HepG2 (cell line): ENCODE data around the gene RAB40A. TPM values are rescaled to one million over a fixed set of nuclear protein-coding genes. Genes with fewer than 3 reads are reported as not detected.

Experiments used
- HHEX ChIP-seq: IDR thresholded peaks from 2 replicates; pipeline ENCODE4 v1.6.1; 2016; ENCODE audit warnings: control low read depth
- KAT8 ChIP-seq: IDR thresholded peaks from 2 replicates; pipeline ENCODE4 v1.6.1; 2016; ENCODE audit warnings: missing genetic modification reagents, missing compliant biosample characterization
- STAG1 ChIP-seq: sonication (generic); formaldehyde crosslinking; IDR thresholded peaks from 2 replicates; pipeline ENCODE4 v1.4.0; 2020; ENCODE audit warnings: missing genetic modification reagents
- ZKSCAN1 ChIP-seq: fragments of 150-350 bp; IDR thresholded peaks from 2 replicates; pipeline ENCODE4 v1.6.1; 2014; ENCODE audit warnings: low read length
- ZNF749 ChIP-seq: sonication (generic); formaldehyde crosslinking; IDR thresholded peaks from 2 replicates; pipeline ENCODE4 v1.8.0; 2022; ENCODE audit warnings: mild to moderate bottlenecking, missing genetic modification reagents, moderate library complexity, borderline replicate concordance
- ZNF781 ChIP-seq: sonication (generic); formaldehyde crosslinking; IDR thresholded peaks from 2 replicates; pipeline ENCODE4 v1.5.1; 2020; ENCODE audit warnings: borderline replicate concordance, mild to moderate bottlenecking, missing genetic modification reagents; ENCODE audit errors: not compliant biosample characterization
- polyA plus RNA-seq, 8 experiments: library from polyadenylated mRNA; depleted of rRNA in 3 of 8; stranded (reverse) in 7 of 8; unstranded in 1 of 8; fragments of >200 nt; fragmentation: Illumina TruSeq in 4 of 8; extraction: Trizol in 4 of 8; gene quantifications; 2 replicates each; pipeline versions ENCODE4 v1.2.1 to v1.2.3, GENCODE V29; 2011 to 2016; ENCODE audit warnings: low read depth in 4 of 8, missing spikeins in 1 of 8, mixed read lengths in 1 of 8; ENCODE audit not compliant: insufficient read depth in 1 of 8
- total RNA-seq, 5 experiments: library from RNA; depleted of rRNA; stranded (reverse); fragments of >200 nt; fragmentation: Illumina TruSeq; extraction: Trizol; gene quantifications; 2 replicates each; pipeline ENCODE4 v1.2.3, GENCODE V29; 2016; ENCODE audit warnings: low read depth in 1 of 5
- TF ChIP-seq, protein P1 (sequence below): sonication (generic); formaldehyde crosslinking; IDR thresholded peaks from 2 replicates; pipeline ENCODE4 v1.5.0; 2020; ENCODE audit warnings: missing genetic modification reagents, mild to moderate bottlenecking, borderline replicate concordance
- TF ChIP-seq, protein P2 (sequence below): sonication (generic); formaldehyde crosslinking; IDR thresholded peaks from 2 replicates; pipeline ENCODE4 v1.5.1; 2020; ENCODE audit warnings: mild to moderate bottlenecking, moderate library complexity, missing genetic modification reagents
- TF ChIP-seq, protein P3 (sequence below), 2 experiments: fragments of 450-650 bp in 1 of 2; sonication (generic) in 1 of 2; formaldehyde crosslinking; IDR thresholded peaks; 2 replicates each; pipeline versions ENCODE4 v1.5.0 to v1.8.0; 2020 to 2022; ENCODE audit warnings: mild to moderate bottlenecking in 1 of 2, missing genetic modification reagents in 1 of 2

Gene RAB40A
- total and polyA plus RNA-seq, 2 of the 13 experiments (the other 11 are each of a cell fraction or from before 2014, with no cell fraction given): 0.11 TPM; not detected in 1

DNA sequence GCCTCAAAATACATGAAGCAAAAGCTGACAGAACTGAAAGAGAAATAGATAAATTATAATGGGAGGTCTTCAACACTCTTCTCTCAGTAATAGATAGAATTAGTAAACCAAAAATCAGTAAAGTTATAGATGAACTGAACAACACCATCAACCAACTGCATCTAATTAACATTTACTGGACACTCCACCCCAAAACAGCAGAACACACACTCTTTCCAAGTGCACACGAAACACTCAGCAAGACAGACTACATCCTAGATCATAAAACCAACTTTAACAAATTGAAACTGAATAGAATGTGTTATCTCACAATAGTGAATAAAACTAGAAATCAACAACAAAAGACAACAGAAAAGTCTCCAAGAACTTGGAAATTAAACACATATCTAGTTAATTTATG lies 41.0 kb upstream of the RAB40A start (continued):
- TF ChIP-seq, protein P1, sequence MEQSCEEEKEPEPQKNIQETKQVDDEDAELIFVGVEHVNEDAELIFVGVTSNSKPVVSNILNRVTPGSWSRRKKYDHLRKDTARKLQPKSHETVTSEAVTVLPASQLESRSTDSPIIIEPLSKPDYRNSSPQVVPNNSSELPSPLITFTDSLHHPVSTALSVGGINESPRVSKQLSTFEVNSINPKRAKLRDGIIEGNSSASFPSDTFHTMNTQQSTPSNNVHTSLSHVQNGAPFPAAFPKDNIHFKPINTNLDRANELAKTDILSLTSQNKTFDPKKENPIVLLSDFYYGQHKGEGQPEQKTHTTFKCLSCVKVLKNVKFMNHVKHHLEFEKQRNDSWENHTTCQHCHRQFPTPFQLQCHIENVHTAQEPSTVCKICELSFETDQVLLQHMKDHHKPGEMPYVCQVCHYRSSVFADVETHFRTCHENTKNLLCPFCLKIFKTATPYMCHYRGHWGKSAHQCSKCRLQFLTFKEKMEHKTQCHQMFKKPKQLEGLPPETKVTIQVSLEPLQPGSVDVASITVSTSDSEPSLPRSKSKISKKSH (CRISPR knock-in tag): no peak
- TF ChIP-seq HHEX (CRISPR knock-in tag): no peak
- no peak for TF ChIP-seq STAG1
- no peak for TF ChIP-seq ZKSCAN1
- TF ChIP-seq ZNF781: no peak
- TF ChIP-seq, protein P2, sequence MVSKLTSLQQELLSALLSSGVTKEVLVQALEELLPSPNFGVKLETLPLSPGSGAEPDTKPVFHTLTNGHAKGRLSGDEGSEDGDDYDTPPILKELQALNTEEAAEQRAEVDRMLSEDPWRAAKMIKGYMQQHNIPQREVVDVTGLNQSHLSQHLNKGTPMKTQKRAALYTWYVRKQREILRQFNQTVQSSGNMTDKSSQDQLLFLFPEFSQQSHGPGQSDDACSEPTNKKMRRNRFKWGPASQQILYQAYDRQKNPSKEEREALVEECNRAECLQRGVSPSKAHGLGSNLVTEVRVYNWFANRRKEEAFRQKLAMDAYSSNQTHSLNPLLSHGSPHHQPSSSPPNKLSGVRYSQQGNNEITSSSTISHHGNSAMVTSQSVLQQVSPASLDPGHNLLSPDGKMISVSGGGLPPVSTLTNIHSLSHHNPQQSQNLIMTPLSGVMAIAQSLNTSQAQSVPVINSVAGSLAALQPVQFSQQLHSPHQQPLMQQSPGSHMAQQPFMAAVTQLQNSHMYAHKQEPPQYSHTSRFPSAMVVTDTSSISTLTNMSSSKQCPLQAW: no peak
- TF ChIP-seq ZNF749 (CRISPR knock-in tag): no peak
- no peak for TF ChIP-seq KAT8 (CRISPR knock-in tag)
- TF ChIP-seq, protein P3, sequence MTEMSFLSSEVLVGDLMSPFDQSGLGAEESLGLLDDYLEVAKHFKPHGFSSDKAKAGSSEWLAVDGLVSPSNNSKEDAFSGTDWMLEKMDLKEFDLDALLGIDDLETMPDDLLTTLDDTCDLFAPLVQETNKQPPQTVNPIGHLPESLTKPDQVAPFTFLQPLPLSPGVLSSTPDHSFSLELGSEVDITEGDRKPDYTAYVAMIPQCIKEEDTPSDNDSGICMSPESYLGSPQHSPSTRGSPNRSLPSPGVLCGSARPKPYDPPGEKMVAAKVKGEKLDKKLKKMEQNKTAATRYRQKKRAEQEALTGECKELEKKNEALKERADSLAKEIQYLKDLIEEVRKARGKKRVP (CRISPR knock-in tag; IDR thresholded peaks at IDR 0.05): no peak
